Occipital lobe (tissue), 2 donors: Measurements from ENCODE around the gene AAK1. TPM values are rescaled to one million over a fixed set of nuclear protein-coding genes. Genes with fewer than 3 reads are reported as not detected.

Experiments used
- DNase-seq: peaks from one replicate; lab custom pipeline; 2025; lab: John Stamatoyannopoulos, UW
- total RNA-seq: library from RNA; depleted of rRNA; stranded (reverse); fragments of >200 nt; gene quantifications from one replicate; pipeline ENCODE4 v1.2.3, GENCODE V29; 2014

AAK1 gene
- total RNA-seq, 1 donor from 2014 or later = 37.7 TPM

- no peak for DNase-seq
Measured at GRCh38 chr2:69601179-69601612, 42.3 kb downstream of the AAK1 start.

GRCh38 chr2:69600425-69600824, 43.1 kb downstream of the AAK1 start:
- DNase-seq = no peak

- DNase-seq = no peak
Measured at GRCh38 chr2:69597843-69598610, 45.5 kb downstream of the AAK1 start.

- DNase-seq = no peak
Measured at GRCh38 chr2:69597105-69597504, 46.4 kb downstream of the AAK1 start.

- DNase-seq = no peak
Measured at GRCh38 chr2:69594341-69594740, 49.2 kb downstream of the AAK1 start.

- no peak for DNase-seq
Measured at GRCh38 chr2:69592511-69592910, 51.0 kb downstream of the AAK1 start.

- DNase-seq = no peak
Measured at GRCh38 chr2:69589973-69590652, 53.4 kb downstream of the AAK1 start.

GRCh38 chr2:69588945-69589344, 54.6 kb downstream of the AAK1 start:
- no peak for DNase-seq

GRCh38 chr2:69588403-69588802, 55.1 kb downstream of the AAK1 start:
- DNase-seq = no peak

- DNase-seq = no peak
Measured at GRCh38 chr2:69585855-69586555, 57.5 kb downstream of the AAK1 start.

GRCh38 chr2:69584127-69584889, 59.2 kb downstream of the AAK1 start:
- no peak for DNase-seq

- no peak for DNase-seq
Measured at GRCh38 chr2:69583321-69583833, 60.2 kb downstream of the AAK1 start.

- no peak for DNase-seq
Measured at GRCh38 chr2:69582582-69583176, 60.9 kb downstream of the AAK1 start.

GRCh38 chr2:69581774-69582581, 61.6 kb downstream of the AAK1 start:
- DNase-seq = no peak

- no peak for DNase-seq
Measured at GRCh38 chr2:69580486-69580885, 63.1 kb downstream of the AAK1 start.

GRCh38 chr2:69579536-69579935, 64.0 kb downstream of the AAK1 start:
- no peak for DNase-seq

GRCh38 chr2:69578198-69578540, 65.4 kb downstream of the AAK1 start:
- DNase-seq = no peak

- no peak for DNase-seq
Measured at GRCh38 chr2:69577467-69578197, 65.9 kb downstream of the AAK1 start.

GRCh38 chr2:69576880-69577279, 66.7 kb downstream of the AAK1 start:
- no peak for DNase-seq

GRCh38 chr2:69575926-69576325, 67.6 kb downstream of the AAK1 start:
- DNase-seq = no peak
